Measurements from ENCODE around the gene TTYH3. TPM values are rescaled to one million over a fixed set of nuclear protein-coding genes. Genes with fewer than 3 reads are reported as not detected.
"Not testable (repeated sequence)": the region's sequence is repeated elsewhere in the genome, so short reads cannot be mapped to it uniquely, and the experiment has no call there.

Gene TTYH3
- total and polyA plus RNA-seq, 2 donors = 4.4 to 20.4 TPM

DNA sequence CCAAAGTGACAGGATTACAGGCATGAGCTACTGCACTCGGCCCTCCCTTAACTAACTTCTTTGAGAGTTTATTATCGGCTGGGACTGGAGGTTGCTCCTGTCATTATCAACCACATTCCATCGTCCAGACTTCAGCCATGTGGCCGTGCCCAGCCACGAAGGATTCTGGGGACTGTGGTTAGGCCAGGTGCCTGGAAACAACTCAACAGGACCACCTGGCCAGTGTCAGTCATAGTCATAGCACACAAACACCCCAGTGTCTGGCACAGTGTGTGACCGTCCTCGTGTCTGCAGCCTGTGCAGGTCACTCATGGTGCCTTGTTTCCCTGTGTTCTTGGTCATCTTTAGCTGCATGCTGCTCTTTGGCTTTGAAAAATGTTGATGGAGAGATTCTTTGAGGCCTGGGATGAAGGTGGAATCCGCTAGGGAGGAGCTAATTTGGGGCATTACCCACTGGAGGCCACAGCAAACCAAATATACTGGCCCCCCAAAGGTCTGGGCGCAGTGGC is 43.5 kb downstream of the TTYH3 start:
- WGBS = 94% methylated on average over 9 of the region's 9 CpGs
- H3K27me3 ChIP-seq (ENCODE audit: control insufficient read depth in 2 of 2, insufficient read depth in 1 of 2, low read length in 1 of 2) = peaks cover 2 to 23% of the 10 kb centered on the region in 2 donors
- no peak overlapping the region for H3K4me3 ChIP-seq (ENCODE audit: low read length in 2 of 2)
- no peaks in the 10 kb centered on the region for H3K36me3 ChIP-seq (ENCODE audit: control insufficient read depth in 2 of 2, insufficient read depth in 2 of 2, low read length in 1 of 2)
- H3K27ac ChIP-seq (ENCODE audit: low read depth in 1 of 2, low read length in 1 of 2) = no peak overlapping the region
- DNase-seq (ENCODE audit: low read depth in 6 of 9, low spot score in 9 of 9) = no peak
- peaks cover 0 to 3% of the 10 kb centered on the region in 2 donors for H3K9me3 ChIP-seq (ENCODE audit: control insufficient read depth in 2 of 2, insufficient read depth in 1 of 2, low read length in 1 of 2)
- H3K4me1 ChIP-seq (ENCODE audit: control insufficient read depth in 2 of 2, insufficient read depth in 2 of 2, low read length in 2 of 2) = no peaks in the 10 kb centered on the region

GRCh38 chr7:2676576-2676975 is 44.8 kb downstream of the TTYH3 start:
- H3K36me3 ChIP-seq (ENCODE audit: control insufficient read depth in 2 of 2, insufficient read depth in 2 of 2, low read length in 1 of 2); H3K9me3 ChIP-seq (ENCODE audit: control insufficient read depth in 2 of 2, insufficient read depth in 1 of 2, low read length in 1 of 2); H3K4me1 ChIP-seq (ENCODE audit: control insufficient read depth in 2 of 2, insufficient read depth in 2 of 2, low read length in 2 of 2); DNase-seq (ENCODE audit: low read depth in 6 of 9, low spot score in 9 of 9); H3K27ac ChIP-seq (ENCODE audit: low read depth in 1 of 2, low read length in 1 of 2); H3K4me3 ChIP-seq (ENCODE audit: low read length in 2 of 2): not testable (repeated sequence)
- 95% methylated on average over 7 of the region's 8 CpGs for WGBS
- H3K27me3 ChIP-seq (ENCODE audit: control insufficient read depth in 2 of 2, insufficient read depth in 1 of 2, low read length in 1 of 2) = peaks cover 0 to 16% of the 10 kb centered on the region in 2 donors

GRCh38 chr7:2678454-2678853 is 46.7 kb downstream of the TTYH3 start:
- 88% methylated on average over 15 of the region's 15 CpGs for WGBS
- H3K4me1 ChIP-seq (ENCODE audit: control insufficient read depth in 2 of 2, insufficient read depth in 2 of 2, low read length in 2 of 2); DNase-seq (ENCODE audit: low read depth in 6 of 9, low spot score in 9 of 9); H3K4me3 ChIP-seq (ENCODE audit: low read length in 2 of 2); H3K9me3 ChIP-seq (ENCODE audit: control insufficient read depth in 2 of 2, insufficient read depth in 1 of 2, low read length in 1 of 2); H3K27ac ChIP-seq (ENCODE audit: low read depth in 1 of 2, low read length in 1 of 2); H3K36me3 ChIP-seq (ENCODE audit: control insufficient read depth in 2 of 2, insufficient read depth in 2 of 2, low read length in 1 of 2): not testable (repeated sequence)
- peaks cover 0 to 21% of the 10 kb centered on the region in 2 donors for H3K27me3 ChIP-seq (ENCODE audit: control insufficient read depth in 2 of 2, insufficient read depth in 1 of 2, low read length in 1 of 2)

- peaks cover 0 to 22% of the 10 kb centered on the region in 2 donors for H3K27me3 ChIP-seq (ENCODE audit: control insufficient read depth in 2 of 2, insufficient read depth in 1 of 2, low read length in 1 of 2)
- not testable (repeated sequence) for H3K4me3 ChIP-seq (ENCODE audit: low read length in 2 of 2); H3K9me3 ChIP-seq (ENCODE audit: control insufficient read depth in 2 of 2, insufficient read depth in 1 of 2, low read length in 1 of 2); H3K4me1 ChIP-seq (ENCODE audit: control insufficient read depth in 2 of 2, insufficient read depth in 2 of 2, low read length in 2 of 2); H3K27ac ChIP-seq (ENCODE audit: low read depth in 1 of 2, low read length in 1 of 2); DNase-seq (ENCODE audit: low read depth in 6 of 9, low spot score in 9 of 9); H3K36me3 ChIP-seq (ENCODE audit: control insufficient read depth in 2 of 2, insufficient read depth in 2 of 2, low read length in 1 of 2)
- 88% methylated on average over 63 of the region's 64 CpGs for WGBS
Measured at GRCh38 chr7:2679135-2680127, 47.6 kb downstream of the TTYH3 start.

GRCh38 chr7:2680256-2680655 is 48.5 kb downstream of the TTYH3 start:
- Histone ChIP-seq H3K27ac (ENCODE audit: low read depth in 1 of 2, low read length in 1 of 2) (no peak overlapping the region), H3K27me3 (ENCODE audit: control insufficient read depth in 2 of 2, insufficient read depth in 1 of 2, low read length in 1 of 2) (peaks cover 0 to 26% of the 10 kb centered on the region in 2 donors), H3K4me1 (ENCODE audit: control insufficient read depth in 2 of 2, insufficient read depth in 2 of 2, low read length in 2 of 2) (no peaks in the 10 kb centered on the region), H3K36me3 (ENCODE audit: control insufficient read depth in 2 of 2, insufficient read depth in 2 of 2, low read length in 1 of 2) (no peaks in the 10 kb centered on the region), H3K9me3 (ENCODE audit: control insufficient read depth in 2 of 2, insufficient read depth in 1 of 2, low read length in 1 of 2) (no peaks in the 10 kb centered on the region), H3K4me3 (ENCODE audit: low read length in 2 of 2) (no peak overlapping the region)
- WGBS = 93% methylated on average over 13 of the region's 13 CpGs
- DNase-seq (ENCODE audit: low read depth in 6 of 9, low spot score in 9 of 9) = no peak

DNA sequence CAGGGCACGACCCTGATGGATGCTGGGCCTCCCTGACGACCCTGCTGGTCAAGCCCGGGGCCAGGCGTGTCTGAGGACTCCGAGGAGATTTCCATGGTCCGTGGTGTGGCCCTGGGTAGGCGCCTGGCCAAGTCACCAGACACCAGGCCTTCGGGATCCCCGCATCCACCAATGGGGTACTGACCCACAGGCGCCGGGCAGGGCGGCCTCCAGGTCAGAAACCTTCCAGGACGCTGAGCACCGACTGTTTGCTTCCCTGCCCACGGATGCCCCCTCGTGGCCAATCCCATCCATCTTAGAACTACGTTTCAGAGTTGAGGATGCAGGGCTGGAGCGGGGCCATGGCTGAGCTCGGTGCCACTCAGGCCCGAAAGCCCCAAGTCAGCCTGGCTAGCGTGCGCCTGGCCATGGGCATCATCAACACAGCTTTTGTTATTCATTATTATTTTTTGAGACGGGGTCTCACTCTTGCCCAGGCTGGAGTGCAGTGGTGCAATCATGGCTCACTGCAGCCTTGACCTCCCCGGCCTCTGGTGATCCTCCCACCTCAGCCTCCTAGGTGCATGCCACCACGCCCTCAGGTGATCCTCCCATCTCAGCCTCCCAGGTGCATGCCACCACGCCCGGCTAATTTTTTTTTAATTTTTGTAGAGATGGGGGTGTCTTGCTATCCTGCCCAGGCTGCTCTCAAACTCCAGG is 49.2 kb downstream of the TTYH3 start:
- Histone ChIP-seq H3K27me3 (ENCODE audit: control insufficient read depth in 2 of 2, insufficient read depth in 1 of 2, low read length in 1 of 2) (peaks cover 2 to 29% of the 10 kb centered on the region in 2 donors), H3K27ac (ENCODE audit: low read depth in 1 of 2, low read length in 1 of 2) (no peak overlapping the region), H3K4me1 (ENCODE audit: control insufficient read depth in 2 of 2, insufficient read depth in 2 of 2, low read length in 2 of 2) (no peaks in the 10 kb centered on the region), H3K9me3 (ENCODE audit: control insufficient read depth in 2 of 2, insufficient read depth in 1 of 2, low read length in 1 of 2) (no peaks in the 10 kb centered on the region), H3K36me3 (ENCODE audit: control insufficient read depth in 2 of 2, insufficient read depth in 2 of 2, low read length in 1 of 2) (no peaks in the 10 kb centered on the region), H3K4me3 (ENCODE audit: low read length in 2 of 2) (no peak overlapping the region)
- DNase-seq (ENCODE audit: low read depth in 6 of 9, low spot score in 9 of 9) = peak in 5 of 9 donors; percentile 13 to 57 (median 24)
- WGBS = 69% methylated on average over 27 of the region's 27 CpGs

DNA sequence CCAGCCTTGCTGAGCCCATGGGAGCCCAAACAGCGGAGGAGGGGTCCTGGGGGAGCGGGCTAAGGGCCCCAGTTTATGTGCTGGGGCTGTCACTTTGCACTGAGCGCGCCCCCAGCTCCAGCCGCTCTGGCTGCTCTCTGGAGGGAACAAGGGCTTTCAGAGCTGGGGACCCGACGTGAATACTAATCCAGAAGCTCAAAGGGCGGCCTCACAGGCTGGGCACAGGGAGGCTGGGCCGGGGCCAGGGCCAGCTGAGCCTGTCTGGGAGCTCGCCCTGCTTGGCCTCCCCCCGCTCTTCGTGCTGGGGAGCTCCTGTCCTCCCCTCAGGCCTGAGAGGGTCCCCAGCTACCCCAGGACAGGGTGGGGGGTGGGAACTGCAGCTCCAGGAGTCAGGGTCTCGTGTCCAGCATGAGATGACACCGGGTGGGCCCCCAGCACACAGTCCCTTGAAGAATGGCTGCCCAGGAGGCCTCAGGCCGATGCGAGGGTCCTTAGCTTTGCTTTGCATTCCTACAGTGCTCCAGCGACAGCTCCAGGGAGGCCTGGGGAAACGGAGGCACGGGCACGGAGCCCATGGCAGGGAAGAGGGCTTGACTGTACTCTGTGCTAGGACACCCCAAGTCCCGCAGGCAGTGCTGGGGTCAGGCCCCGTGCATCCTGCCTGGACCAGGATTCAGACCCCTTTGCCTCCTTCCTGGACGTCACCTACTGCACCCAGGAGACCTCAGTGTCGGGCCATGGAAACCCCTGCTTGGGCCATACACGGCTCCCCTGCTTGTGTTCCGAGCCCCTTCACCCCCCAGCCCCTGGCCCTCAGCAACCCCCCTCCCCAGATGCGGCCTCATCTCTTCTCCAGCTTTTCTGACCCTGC is 50.4 kb downstream of the TTYH3 start:
- Histone ChIP-seq H3K27me3 (ENCODE audit: control insufficient read depth in 2 of 2, insufficient read depth in 1 of 2, low read length in 1 of 2) (peaks cover 13 to 41% of the 10 kb centered on the region in 2 donors), H3K4me1 (ENCODE audit: control insufficient read depth in 2 of 2, insufficient read depth in 2 of 2, low read length in 2 of 2) (no peaks in the 10 kb centered on the region), H3K9me3 (ENCODE audit: control insufficient read depth in 2 of 2, insufficient read depth in 1 of 2, low read length in 1 of 2) (no peaks in the 10 kb centered on the region), H3K27ac (ENCODE audit: low read depth in 1 of 2, low read length in 1 of 2) (no peak overlapping the region), H3K36me3 (ENCODE audit: control insufficient read depth in 2 of 2, insufficient read depth in 2 of 2, low read length in 1 of 2) (no peaks in the 10 kb centered on the region), H3K4me3 (ENCODE audit: low read length in 2 of 2) (no peak overlapping the region)
- no peak for DNase-seq (ENCODE audit: low read depth in 6 of 9, low spot score in 9 of 9)
- WGBS = 95% methylated on average over 27 of the region's 27 CpGs

- no peak for DNase-seq (ENCODE audit: low read depth in 6 of 9, low spot score in 9 of 9)
- WGBS = 99% methylated on average over 11 of the region's 11 CpGs
- H3K4me3 ChIP-seq (ENCODE audit: low read length in 2 of 2) = no peak overlapping the region
- H3K36me3 ChIP-seq (ENCODE audit: control insufficient read depth in 2 of 2, insufficient read depth in 2 of 2, low read length in 1 of 2) = no peaks in the 10 kb centered on the region
- peaks cover 0 to 10% of the 10 kb centered on the region in 2 donors for H3K4me1 ChIP-seq (ENCODE audit: control insufficient read depth in 2 of 2, insufficient read depth in 2 of 2, low read length in 2 of 2)
- H3K27ac ChIP-seq (ENCODE audit: low read depth in 1 of 2, low read length in 1 of 2) = no peak overlapping the region
- H3K27me3 ChIP-seq (ENCODE audit: control insufficient read depth in 2 of 2, insufficient read depth in 1 of 2, low read length in 1 of 2) = peaks cover 37 to 62% of the 10 kb centered on the region in 2 donors
- peaks cover 0 to 1% of the 10 kb centered on the region in 2 donors for H3K9me3 ChIP-seq (ENCODE audit: control insufficient read depth in 2 of 2, insufficient read depth in 1 of 2, low read length in 1 of 2)
Measured at GRCh38 chr7:2684501-2684900, 52.7 kb downstream of the TTYH3 start.

Measured in thymus (tissue), 11 donors.